Brain microvascular endothelial cell (primary cell): ENCODE results near the gene FAM81A.

Experiments
- DNase-seq: peaks from one replicate; pipeline ENCODE4 v3.0.0-alpha.2; 2020
- H3K27ac ChIP-seq: fragments of 250-450 bp; sonication (Bioruptor Pico); 2 replicates; pipeline ENCODE4 v1.5.1; 2020; ENCODE audit warnings: mild to moderate bottlenecking, moderate library complexity
- H3K27me3 ChIP-seq: fragments of 250-450 bp; sonication (Bioruptor Pico); replicated peaks from 2 replicates; pipeline ENCODE4 v1.5.1; 2020; ENCODE audit warnings: mild to moderate bottlenecking
- H3K36me3 ChIP-seq: fragments of 250-450 bp; sonication (Bioruptor Pico); replicated peaks from 2 replicates; pipeline ENCODE4 v1.5.1; 2020; ENCODE audit warnings: mild to moderate bottlenecking
- H3K4me3 ChIP-seq: 2 replicates; pipeline ENCODE4 v1.5.1; 2011; ENCODE audit warnings: low read depth, mild to moderate bottlenecking, control low read depth, low read length, moderate library complexity
- CTCF ChIP-seq: IDR thresholded peaks from 2 replicates; pipeline ENCODE4 v1.5.1; 2011; ENCODE audit warnings: low read depth, mild to moderate bottlenecking, moderate library complexity, low read length, control low read depth, inconsistent platforms; ENCODE audit errors: missing control alignments
- in situ Hi-C: cut with HindIII; loops from 2 replicates; pipeline ENCODE4 v1.10.0; 2017; ENCODE audit warnings: low sequenced_read_pairs, low pct_ligation_motif_present

FAM81A gene

GRCh38 chr15:59443341-59444072, 5.5 kb downstream of the FAM81A start:
- H3K27me3 ChIP-seq, result no peaks in the 10 kb centered on the region
- TF ChIP-seq CTCF, result no peak
- no peaks in the 10 kb centered on the region for H3K36me3 ChIP-seq
- DNase-seq, result no peak
- in situ Hi-C loops, result no loop called here
- H3K4me3 ChIP-seq, result no peak overlapping the region
- no peak overlapping the region for H3K27ac ChIP-seq

- Histone ChIP-seq H3K27me3 (no peaks in the 10 kb centered on the region), H3K36me3 (no peaks in the 10 kb centered on the region), H3K27ac (no peak overlapping the region), H3K4me3 (no peak overlapping the region)
- no peak for DNase-seq
- TF ChIP-seq CTCF, result no peak
- in situ Hi-C loops, result no loop called here
These were observed 6.3 kb downstream of the FAM81A start for GRCh38 chr15:59444081-59444835.

GRCh38 chr15:59444980-59445545, 7.1 kb downstream of the FAM81A start:
- TF ChIP-seq CTCF, result no peak
- H3K36me3 ChIP-seq, result no peaks in the 10 kb centered on the region
- in situ Hi-C loops, result no loop called here
- no peak for DNase-seq
- no peak overlapping the region for H3K27ac ChIP-seq
- no peaks in the 10 kb centered on the region for H3K27me3 ChIP-seq
- no peak overlapping the region for H3K4me3 ChIP-seq

- Histone ChIP-seq H3K27ac (no peak overlapping the region), H3K27me3 (no peaks in the 10 kb centered on the region), H3K4me3 (no peak overlapping the region), H3K36me3 (no peaks in the 10 kb centered on the region)
- in situ Hi-C loops, result no loop called here
- no peak for DNase-seq
- no peak for TF ChIP-seq CTCF
These were observed 8.4 kb downstream of the FAM81A start for GRCh38 chr15:59446232-59446957.

- in situ Hi-C loops, result no loop called here
- Histone ChIP-seq H3K36me3 (no peaks in the 10 kb centered on the region), H3K27me3 (no peaks in the 10 kb centered on the region), H3K4me3 (no peak overlapping the region), H3K27ac (no peak overlapping the region)
- no peak for DNase-seq
- no peak for TF ChIP-seq CTCF
These were observed 9.4 kb downstream of the FAM81A start for GRCh38 chr15:59447367-59447766.
